ENCODE results near the gene FAM163B.

Gene FAM163B

DNA sequence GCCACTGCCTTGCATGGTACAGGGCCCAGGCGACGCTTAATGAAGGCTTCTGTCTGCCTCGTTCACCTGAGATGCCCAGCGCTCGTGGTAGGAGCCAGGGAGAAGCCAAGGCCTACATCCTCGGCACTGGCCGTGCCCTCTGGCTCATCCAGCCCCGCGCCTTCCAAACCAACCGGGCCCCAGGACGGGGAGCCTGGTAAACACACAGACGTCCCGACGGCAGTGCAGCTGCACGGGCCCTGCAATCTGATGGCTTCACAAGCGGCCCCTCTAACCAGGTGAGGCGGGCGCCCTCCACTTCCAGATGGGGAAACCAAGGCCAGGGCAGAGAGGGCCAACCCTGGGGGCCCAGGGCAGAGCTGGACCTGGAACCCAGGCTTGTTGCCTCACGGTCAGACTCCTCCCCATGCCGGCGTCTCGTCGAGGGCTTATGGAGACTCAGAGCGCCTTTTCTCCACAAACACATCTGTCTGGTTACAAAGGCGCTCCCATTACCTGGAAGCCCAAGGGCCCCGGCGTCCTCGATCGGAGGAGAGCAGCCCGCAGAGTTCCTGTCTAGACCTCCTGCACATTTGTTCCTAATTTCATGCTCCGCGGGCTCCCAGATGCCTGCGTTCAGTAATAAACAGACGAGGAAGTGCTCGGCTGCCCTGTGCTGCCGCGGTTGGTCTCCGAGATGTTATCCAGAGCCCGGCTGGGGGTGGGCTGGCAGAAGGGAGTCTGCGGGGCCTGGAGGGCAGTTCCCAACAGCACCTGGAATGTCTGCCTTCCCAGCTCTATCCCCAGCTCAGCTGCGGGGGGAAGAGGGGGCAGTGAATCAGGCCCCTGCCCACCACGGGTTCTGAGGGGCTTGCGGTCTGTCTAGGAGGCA, 23.5 kb downstream of the FAM163B start:
- no peak overlapping the region for H3K4me3 ChIP-seq (ENCODE audit: low read depth, low read length)
- no peak for DNase-seq (ENCODE audit: low read depth)

DNA sequence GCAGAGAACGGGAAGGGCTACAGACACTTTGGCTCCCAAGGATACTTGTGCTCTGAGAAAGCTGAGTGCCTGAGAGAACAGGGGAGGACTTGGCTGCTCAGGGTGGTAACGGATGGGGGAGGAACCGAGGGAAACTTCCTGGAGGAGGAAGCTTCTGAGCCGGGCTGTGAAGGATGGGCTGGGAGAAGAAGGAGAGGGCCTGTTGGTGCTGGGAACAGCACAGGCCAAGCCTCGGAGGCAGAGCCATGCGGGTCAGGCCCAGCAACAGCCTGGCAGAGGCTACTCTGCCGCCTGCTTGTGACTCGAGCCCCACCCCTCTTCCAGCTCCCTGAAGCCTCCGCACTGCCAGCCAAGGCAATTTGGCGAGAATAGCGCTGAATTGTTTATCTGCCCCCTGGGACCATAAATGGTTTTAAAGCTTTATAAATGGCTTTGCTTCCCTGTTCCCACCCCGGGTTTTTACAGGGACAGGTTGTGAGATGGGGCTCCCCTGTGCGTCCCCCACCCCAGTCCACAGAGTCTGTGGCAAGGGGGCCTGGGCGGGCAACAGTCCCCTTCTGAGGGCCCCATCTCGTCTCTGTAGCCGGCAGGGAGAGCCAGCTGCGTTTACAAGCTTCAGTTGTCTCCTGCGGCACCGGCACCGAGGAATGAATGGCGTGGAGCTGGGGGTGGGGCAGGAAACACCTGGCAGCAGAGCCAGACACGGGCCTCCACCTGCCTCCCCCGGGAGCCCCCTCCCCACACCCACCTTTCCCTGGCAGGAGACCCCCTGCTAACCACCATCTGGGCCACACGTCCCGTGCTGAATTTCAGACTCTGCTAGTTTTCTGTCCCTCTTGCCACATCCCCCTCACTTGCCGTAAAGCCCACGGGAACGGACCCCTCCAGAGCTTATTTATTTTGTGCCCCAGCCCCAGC, 24.4 kb downstream of the FAM163B start:
- H3K4me3 ChIP-seq (ENCODE audit: low read depth, low read length): no peak overlapping the region
- DNase-seq (ENCODE audit: low read depth): no peak

- H3K4me3 ChIP-seq (ENCODE audit: low read depth, low read length): no peak overlapping the region
- DNase-seq (ENCODE audit: low read depth): no peak
Observed at GRCh38 chr9:133584167-133584558, 25.0 kb downstream of the FAM163B start.

DNA sequence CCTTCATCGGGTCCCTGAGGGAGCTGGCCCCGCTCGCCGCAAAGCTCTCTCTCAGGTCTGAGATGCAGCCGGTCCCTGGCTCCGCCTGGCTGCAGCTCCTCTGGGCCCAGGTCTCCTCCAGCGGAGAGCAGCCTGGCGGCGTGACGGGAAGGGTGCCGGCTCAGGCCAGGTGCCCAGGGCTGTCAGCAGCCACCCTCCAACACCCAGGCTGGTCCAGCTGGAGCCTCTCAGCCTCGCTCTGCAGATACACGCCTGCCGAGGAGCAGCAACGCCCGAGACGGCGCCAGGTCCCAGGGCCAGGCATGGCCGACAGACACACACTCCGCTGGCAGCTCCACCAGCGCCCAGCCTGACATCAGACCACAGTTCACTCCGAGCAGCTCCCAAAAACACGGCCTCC, 25.6 kb downstream of the FAM163B start:
- H3K4me3 ChIP-seq (ENCODE audit: low read depth, low read length): no peak overlapping the region
- DNase-seq (ENCODE audit: low read depth): no peak

DNA sequence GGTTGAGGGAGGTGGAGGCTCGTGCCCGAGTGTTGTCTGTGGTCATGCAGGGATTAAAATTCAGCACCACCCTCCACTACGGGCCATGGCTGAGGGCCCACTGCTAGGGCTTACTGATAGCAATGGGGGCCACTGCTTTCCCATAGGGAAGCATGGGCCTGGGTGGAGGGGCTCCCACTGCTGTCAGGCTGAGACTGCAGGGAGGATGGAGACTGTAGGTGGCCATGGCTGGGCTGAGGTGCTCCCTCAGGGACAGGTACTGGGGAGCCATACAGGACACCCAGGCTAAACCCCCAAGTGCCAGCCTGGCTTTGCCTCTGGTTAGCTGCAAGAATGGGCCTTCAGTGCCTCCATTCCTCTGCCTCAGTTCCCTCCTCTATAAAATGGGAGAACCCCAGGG, 26.1 kb downstream of the FAM163B start:
- DNase-seq (ENCODE audit: low read depth): no peak

GRCh38 chr9:133582501-133583045, 26.6 kb downstream of the FAM163B start:
- H3K4me3 ChIP-seq (ENCODE audit: low read depth, low read length): no peak overlapping the region
- no peak for DNase-seq (ENCODE audit: low read depth)

More for the DNA sequence above, 26.1 kb downstream of the FAM163B start:
- H3K4me3 ChIP-seq (ENCODE audit: low read depth, low read length): no peak overlapping the region

DNA sequence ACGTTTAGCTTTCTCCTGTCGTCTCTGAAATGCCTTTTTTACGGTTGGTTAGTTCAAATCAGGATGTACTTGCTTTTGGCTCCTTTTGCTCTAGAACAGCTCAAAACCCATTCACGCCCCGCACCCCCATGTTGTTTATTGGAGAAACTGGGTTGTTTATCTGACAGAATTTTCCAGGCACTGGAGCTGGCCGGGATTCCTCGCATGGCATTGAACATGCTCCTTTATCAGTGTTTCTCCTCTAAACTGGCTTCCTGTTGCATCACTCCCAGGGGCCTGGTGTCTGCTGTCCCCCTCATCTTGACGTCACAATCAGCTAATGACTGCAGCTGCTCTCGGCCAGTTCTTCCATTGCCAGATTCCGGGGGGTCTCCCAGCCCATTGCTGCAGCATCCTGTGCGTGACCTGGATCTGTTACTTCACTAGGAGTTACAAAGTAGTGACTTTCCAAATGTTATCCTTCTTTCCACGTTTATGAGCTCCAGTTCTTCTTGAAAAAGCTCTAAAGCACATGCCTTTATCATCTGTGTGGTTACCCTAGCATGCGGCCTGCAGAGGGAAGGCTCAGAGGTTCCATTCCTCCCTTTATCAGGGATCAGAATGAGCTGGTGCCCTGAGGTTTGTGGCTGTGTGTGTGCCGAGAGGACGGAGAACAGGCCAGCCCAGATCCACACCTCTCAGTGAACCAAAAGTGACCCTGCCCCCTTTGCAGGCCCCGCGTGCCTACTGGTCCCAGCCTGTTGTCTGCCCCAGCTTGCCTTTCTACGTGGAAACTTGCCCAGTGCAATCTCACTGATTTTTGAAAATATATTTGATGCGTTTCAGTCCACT, 27.5 kb downstream of the FAM163B start:
- DNase-seq (ENCODE audit: low read depth): no peak
- no peak overlapping the region for H3K4me3 ChIP-seq (ENCODE audit: low read depth, low read length)

DNA sequence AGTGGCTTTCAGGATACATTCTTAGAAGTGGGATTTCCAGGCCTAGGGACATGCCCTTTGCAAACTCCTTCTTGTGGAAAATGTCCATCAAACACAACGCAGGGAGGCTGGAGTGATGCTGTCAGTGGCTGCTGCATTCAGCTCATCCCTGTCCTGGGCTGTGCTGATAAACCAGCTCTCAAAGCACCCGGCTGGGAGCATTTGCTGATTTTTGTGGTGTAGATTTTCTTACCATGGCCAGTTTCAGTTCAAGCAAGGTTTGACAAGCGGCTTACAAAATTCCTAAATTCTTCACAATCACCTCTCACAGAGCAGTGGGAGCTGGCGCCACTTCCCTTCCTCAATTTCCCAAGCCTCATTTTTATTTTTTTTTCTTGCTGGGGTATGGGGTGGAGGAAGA, 28.2 kb downstream of the FAM163B start:
- DNase-seq (ENCODE audit: low read depth): no peak
- H3K4me3 ChIP-seq (ENCODE audit: low read depth, low read length): no peak overlapping the region

DNA sequence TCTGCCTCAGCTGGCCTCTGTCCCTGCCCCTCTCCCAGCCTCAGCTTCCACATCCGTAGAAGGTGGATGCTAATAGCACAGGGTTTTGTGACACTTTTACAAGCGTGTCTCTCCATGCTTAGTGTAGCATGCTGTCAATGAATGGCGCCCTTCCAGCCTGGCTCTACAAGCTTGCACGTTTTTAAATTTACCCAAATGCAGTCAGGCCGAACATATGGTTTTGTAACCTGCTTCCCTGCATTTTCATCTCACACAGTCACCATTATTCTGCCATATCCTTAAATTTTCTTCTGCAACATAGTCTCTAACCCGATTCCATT, 28.8 kb downstream of the FAM163B start:
- DNase-seq (ENCODE audit: low read depth): no peak
- no peak overlapping the region for H3K4me3 ChIP-seq (ENCODE audit: low read depth, low read length)

DNA sequence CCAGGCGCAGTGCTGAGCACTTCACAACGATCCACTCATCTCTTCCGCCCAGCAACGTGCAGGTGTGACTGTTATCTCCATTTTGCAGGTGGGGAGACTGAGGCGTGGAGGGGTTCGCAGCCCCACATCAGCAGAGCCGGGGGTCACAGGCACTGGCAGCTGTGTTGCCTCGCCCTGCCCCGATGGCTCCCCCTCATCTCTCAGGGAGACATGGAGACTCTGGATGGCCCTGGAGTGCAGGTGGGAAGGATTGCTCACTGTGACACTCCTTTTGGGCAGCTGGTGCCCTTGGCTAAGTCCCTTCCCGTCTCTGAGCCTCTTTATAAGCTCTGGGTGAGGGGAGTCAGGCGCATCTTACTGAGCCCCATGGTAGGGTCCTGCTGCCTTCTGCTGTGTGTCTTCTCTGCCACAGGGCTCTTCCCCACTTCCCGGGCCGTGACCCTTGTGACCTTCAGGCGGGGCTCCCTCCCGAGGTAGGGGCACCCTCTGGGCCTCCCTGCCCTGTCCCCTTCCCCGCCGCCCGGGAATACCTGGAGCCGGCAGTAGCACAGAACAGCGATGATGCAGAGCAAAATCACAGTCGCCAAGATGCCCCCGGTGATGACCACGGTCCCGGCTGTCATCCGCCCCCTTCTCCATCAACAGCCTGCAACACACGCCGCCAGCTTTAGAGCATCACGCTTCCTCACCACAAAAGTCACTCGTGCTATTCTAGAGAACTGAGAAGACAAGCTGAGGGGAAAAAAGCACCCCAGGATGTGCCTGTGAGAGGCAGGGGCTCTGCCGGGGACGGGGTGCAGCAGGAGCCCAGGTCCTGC, 29.4 kb downstream of the FAM163B start:
- DNase-seq (ENCODE audit: low read depth): no peak
- H3K4me3 ChIP-seq (ENCODE audit: low read depth, low read length): no peak overlapping the region

DNA sequence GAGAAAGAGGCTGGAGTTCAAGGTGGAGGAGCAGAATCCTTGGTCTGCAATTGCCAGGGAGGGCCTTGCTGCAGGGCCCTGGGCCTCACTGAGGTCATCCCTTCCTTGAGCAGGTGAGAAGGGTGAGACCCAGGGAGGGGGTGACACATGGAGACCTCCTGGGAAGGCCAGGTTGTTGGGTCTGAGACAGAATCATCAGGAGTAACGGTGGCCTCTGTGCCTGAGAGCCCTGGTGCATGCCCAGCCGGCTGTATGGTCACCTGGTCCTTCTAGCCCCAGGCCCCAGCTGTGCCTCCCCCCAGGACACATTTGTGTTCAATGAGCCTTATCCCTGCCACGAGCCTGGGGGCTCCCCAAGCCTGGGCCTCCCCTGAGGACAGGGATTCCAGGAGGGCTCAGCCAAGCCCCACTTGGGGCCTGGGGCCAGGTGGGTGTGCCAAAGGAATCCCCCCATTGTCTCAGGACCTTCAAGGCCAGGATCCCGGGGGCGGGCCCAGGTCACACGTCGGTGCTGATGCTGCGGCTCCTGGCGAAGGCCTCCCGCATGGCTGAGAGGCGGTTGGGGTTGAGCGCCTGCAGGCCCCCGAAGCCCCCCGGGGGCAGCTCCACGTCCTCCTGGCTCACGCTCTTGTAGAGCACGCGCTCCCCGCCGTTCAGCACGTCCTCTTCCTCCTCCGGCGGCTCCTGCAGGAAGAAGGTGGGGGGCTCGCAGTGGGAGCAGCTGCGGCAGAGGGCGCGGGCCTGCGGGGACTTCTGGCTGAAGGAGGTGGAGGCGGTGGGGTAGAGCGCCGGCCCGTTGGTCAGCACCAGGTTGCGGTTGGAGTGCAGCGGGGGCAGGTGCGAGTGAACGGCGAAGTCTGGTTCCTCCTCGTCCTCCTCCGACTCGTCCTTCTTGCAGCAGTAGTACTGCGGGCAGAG, 30.4 kb downstream of the FAM163B start:
- DNase-seq (ENCODE audit: low read depth): no peak
- H3K4me3 ChIP-seq (ENCODE audit: low read depth, low read length): no peak overlapping the region

DNA sequence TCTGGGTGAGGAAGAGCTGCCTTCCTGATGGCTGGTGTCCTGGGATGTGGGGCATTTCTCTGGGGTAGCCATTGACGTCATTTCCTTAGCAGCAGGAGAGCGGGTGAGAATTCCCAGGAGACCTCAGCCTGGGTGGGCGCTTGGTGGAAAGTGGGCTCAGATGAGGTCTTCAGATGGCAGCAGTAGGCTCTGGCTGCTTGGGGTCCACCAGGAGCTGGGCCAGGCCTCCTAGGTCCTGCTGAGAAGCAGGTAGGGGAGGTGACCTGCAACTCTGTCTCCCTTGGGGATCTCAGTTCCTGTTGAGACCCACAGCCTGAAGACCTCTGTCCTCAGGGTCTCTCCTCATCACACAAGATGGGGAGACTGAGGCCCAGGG, 31.5 kb downstream of the FAM163B start:
- H3K4me3 ChIP-seq (ENCODE audit: low read depth, low read length): no peak overlapping the region
- no peak for DNase-seq (ENCODE audit: low read depth)

- H3K4me3 ChIP-seq (ENCODE audit: low read depth, low read length): no peak overlapping the region
- no peak for DNase-seq (ENCODE audit: low read depth)
Observed at GRCh38 chr9:133576875-133577736, 32.1 kb downstream of the FAM163B start.

GRCh38 chr9:133576031-133576874, 32.9 kb downstream of the FAM163B start:
- no peak overlapping the region for H3K4me3 ChIP-seq (ENCODE audit: low read depth, low read length)
- DNase-seq (ENCODE audit: low read depth): no peak

GRCh38 chr9:133575186-133576030, 33.8 kb downstream of the FAM163B start:
- H3K4me3 ChIP-seq (ENCODE audit: low read depth, low read length): no peak overlapping the region
- no peak for DNase-seq (ENCODE audit: low read depth)
